GM12878 (cell line): ENCODE data around the gene CNNM3. TPM values are rescaled to one million over a fixed set of nuclear protein-coding genes. Genes with fewer than 3 reads are reported as not detected.

ENCODE experiments used
- BACH1 ChIP-seq: fragments of 450-650 bp; IDR thresholded peaks from 2 replicates; pipeline ENCODE4 v1.6.1; 2017; ENCODE audit warnings: mild to moderate bottlenecking, borderline replicate concordance
- BCL3 ChIP-seq: IDR thresholded peaks from 2 replicates; pipeline ENCODE4 v1.6.1; 2011; ENCODE audit warnings: borderline replicate concordance, low read depth, mild to moderate bottlenecking, moderate library complexity, low read length; ENCODE audit not compliant: insufficient read depth, poor library complexity, severe bottlenecking
- CHD1 ChIP-seq: IDR thresholded peaks from 2 replicates; pipeline ENCODE4 v1.6.1; 2012; ENCODE audit warnings: low read depth, low read length, improper control_type of control experiment
- CREB1 ChIP-seq: IDR thresholded peaks from 2 replicates; pipeline ENCODE4 v1.6.1; 2012; ENCODE audit warnings: low read depth, mild to moderate bottlenecking, inconsistent platforms
- E4F1 ChIP-seq: fragments of 450-650 bp; IDR thresholded peaks from 2 replicates; pipeline ENCODE4 v1.6.1; 2018; ENCODE audit warnings: borderline replicate concordance, mild to moderate bottlenecking; ENCODE audit not compliant: partially characterized antibody
- EED ChIP-seq: sonication (generic); IDR thresholded peaks from 2 replicates; pipeline ENCODE4 v1.6.1; 2016; ENCODE audit warnings: antibody characterized with exemption, low read depth
- FOXK2 ChIP-seq: fragments of 450-650 bp; IDR thresholded peaks from 2 replicates; pipeline ENCODE4 v1.6.1; 2017; ENCODE audit warnings: mild to moderate bottlenecking, moderate library complexity
- HCFC1 ChIP-seq: fragments of 150-350 bp; IDR thresholded peaks from 2 replicates; pipeline ENCODE4 v1.6.1; 2014; ENCODE audit warnings: low read length
- MEF2B ChIP-seq: fragments of 450-650 bp; IDR thresholded peaks from 2 replicates; pipeline ENCODE4 v1.6.1; 2018; ENCODE audit warnings: mild to moderate bottlenecking, moderate library complexity; ENCODE audit not compliant: partially characterized antibody, poor library complexity, severe bottlenecking
- NFYB ChIP-seq: IDR thresholded peaks from 2 replicates; pipeline ENCODE4 v1.6.1; 2011; ENCODE audit warnings: low read depth, mild to moderate bottlenecking, low read length, improper control_type of control experiment, moderate library complexity; ENCODE audit not compliant: insufficient read depth
- POLR2A ChIP-seq: IDR thresholded peaks from 2 replicates; pipeline ENCODE4 v1.6.1; 2011; ENCODE audit warnings: low read depth, mild to moderate bottlenecking, low read length
- RBBP5 ChIP-seq: fragments of 200-600 bp; sonication (generic); conservative IDR thresholded peaks from 2 replicates; pipeline ENCODE4 v1.6.1; 2016
- SMAD1 ChIP-seq: fragments of 450-650 bp; IDR thresholded peaks from 2 replicates; pipeline ENCODE4 v1.6.1; 2018; ENCODE audit warnings: mild to moderate bottlenecking, low read depth; ENCODE audit not compliant: partially characterized antibody
- SP1 ChIP-seq: IDR thresholded peaks from one replicate; pipeline ENCODE4 v1.6.1; 2011; ENCODE audit warnings: low read depth, low read length
- SUZ12 ChIP-seq: fragments of 200-600 bp; sonication (generic); IDR thresholded peaks from one replicate; pipeline ENCODE4 v1.6.1; 2018; ENCODE audit warnings: antibody characterized with exemption, mild to moderate bottlenecking; ENCODE audit not compliant: unreplicated experiment
- ZBTB40 ChIP-seq: fragments of 450-650 bp; IDR thresholded peaks from 2 replicates; pipeline ENCODE4 v1.6.1; 2016; ENCODE audit warnings: mild to moderate bottlenecking, moderate library complexity, borderline replicate concordance
- ZNF687 ChIP-seq: fragments of 450-650 bp; IDR thresholded peaks from 2 replicates; pipeline ENCODE4 v1.6.1; 2017; ENCODE audit warnings: mild to moderate bottlenecking, moderate library complexity
- ZSCAN29 ChIP-seq: fragments of 450-650 bp; IDR thresholded peaks from 2 replicates; pipeline ENCODE4 v1.6.1; 2017; ENCODE audit warnings: mild to moderate bottlenecking, moderate library complexity
- polyA plus RNA-seq, 11 experiments: library from polyadenylated mRNA; depleted of rRNA in 4 of 11; unstranded in 6 of 11; stranded (reverse) in 5 of 11; fragments of >200 nt; fragmentation: Nextera tagmentation in 4 of 11; fragmentation: Illumina TruSeq in 1 of 11; extraction: Ambion mirVana in 4 of 11; extraction: Trizol in 1 of 11; gene quantifications; 1 replicate in 1 of 11; 2 replicates in 10 of 11; pipeline versions ENCODE4 v1.2.1 to v1.2.3, GENCODE V29; 2011 to 2016; ENCODE audit warnings: inconsistent platforms in 2 of 11, missing spikeins in 2 of 11, low read depth in 1 of 11
- total RNA-seq, 4 experiments: library from RNA; depleted of rRNA in 3 of 4; stranded (reverse); fragments of >200 nt in 3 of 4; fragmentation: Illumina TruSeq in 1 of 4; extraction: Trizol in 1 of 4; gene quantifications; 2 replicates each; pipeline versions ENCODE4 v1.2.1 to v1.2.3, GENCODE V29; 2013 to 2021

Gene CNNM3
- total and polyA plus RNA-seq, 10 of the 15 experiments (the other 5 are each of a cell fraction or from before 2014, with no cell fraction given): 0.72 to 14.3 (median 4.0) TPM

GRCh38 chr2:96857667-96858372, 41.8 kb downstream of the CNNM3 start, which contains the start of gene ANKRD39 (continued):
- peak; percentile 74; the same call in 1 of the 2 replicates for TF ChIP-seq CREB1
- TF ChIP-seq POLR2A: peak; percentile 92
- no peak for TF ChIP-seq CHD1
- peak; percentile 39 for TF ChIP-seq E4F1
- peak; percentile 93 for TF ChIP-seq ZNF687
- TF ChIP-seq HCFC1: peak; percentile 53
- TF ChIP-seq BACH1: peak; percentile 64
- peak; percentile 21 for TF ChIP-seq MEF2B
- TF ChIP-seq BCL3: peak; percentile 36
- TF ChIP-seq ZBTB40: no peak
- TF ChIP-seq FOXK2: peak; percentile 68
- peak; percentile 83 for TF ChIP-seq ZSCAN29
- no peak for TF ChIP-seq SUZ12
- TF ChIP-seq EED: peak; percentile 7; the same call in 1 of the 2 replicates
- no peak for TF ChIP-seq SMAD1
- TF ChIP-seq NFYB: peak; percentile 99
- TF ChIP-seq RBBP5: no peak
- TF ChIP-seq SP1: peak; percentile 100
